Stimulated activated CD8-positive, alpha-beta memory T cell treated with anti-CD3 and anti-CD28 coated beads, Interleukin-12 subunit alpha, Interleukin-12 subunit beta, amount 100 ng/mL, for 1 hour (primary cell): Measurements from ENCODE around the gene NLRC5.

Source experiments
- DNase-seq: peaks from one replicate; pipeline ENCODE4 v3.0.0-alpha.2; 2020; ENCODE audit warnings: low read depth

Gene NLRC5

DNA sequence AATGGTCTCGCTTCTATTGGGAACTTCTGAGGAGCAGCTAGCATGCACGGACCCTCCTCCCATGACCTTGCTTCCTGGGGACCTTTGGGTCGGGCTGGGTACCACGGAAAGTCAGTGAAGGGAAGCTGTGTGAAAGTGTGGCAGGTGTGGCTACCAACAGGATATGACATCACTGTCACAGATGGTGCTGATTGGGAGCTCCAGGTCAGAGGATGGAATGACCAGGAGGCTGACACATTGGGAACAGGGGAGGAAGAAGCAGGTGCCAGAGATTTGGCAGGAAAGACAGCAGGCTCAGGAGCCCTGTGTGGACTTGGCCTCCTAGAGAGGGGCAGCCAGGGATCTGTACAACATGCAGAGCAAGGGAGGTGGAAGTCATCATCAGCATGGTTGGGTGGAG lies 137.1 kb downstream of the NLRC5 start:
- no peak for DNase-seq

DNA sequence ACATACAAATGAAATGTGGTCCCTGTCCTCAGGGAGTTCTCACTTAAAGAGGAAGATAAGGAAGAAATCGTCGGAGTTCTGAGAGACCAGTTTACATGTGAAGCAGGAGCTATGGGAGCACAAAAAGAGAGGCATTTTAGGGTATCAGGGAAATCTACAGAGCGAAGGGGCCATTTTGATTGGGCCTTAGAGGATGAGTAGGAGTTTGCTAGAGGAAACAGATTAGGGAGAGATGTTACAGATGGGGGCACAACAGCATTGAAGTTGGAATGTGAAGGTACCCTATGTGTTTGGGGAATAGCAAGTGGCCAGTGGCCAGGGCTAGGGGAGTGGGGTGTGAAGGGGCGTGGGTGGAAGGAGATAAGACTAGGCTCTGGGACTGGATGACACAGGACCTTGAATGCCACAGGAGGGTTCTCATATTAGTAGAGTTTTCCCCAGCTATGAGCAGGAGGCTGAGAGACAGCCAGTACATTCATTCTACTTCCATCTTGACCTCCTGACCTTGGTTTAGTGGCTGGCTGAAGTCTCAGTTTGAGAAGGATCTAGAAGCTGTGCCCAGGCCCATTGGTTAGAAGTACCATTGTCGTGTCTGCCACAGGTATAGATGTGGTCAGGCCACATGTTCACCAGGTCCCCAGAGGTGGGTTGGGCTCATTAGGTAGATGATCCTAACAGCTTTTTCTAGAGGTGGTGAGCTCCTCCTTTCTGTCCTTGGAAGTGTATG lies 137.8 kb downstream of the NLRC5 start:
- no peak for DNase-seq

DNA sequence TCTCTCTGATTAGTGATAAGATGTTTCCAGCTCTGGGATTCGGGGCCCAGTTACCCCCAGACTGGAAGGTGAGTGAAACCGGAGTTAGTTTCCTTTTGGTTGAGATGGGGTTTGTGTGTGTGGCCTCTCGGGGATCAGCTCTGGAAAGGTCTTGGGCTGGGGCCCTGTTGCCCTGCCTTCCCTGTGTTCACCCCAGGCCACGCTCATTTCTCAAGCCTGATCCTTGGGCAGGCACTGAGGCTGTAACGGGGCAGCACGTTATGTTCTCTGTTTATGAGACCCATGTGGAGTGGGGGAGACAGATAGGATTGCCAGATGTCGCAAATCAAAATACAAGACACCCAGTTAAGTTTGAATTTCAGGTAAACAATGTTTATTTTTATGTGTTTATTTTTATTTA lies 138.5 kb downstream of the NLRC5 start:
- no peak for DNase-seq

DNA sequence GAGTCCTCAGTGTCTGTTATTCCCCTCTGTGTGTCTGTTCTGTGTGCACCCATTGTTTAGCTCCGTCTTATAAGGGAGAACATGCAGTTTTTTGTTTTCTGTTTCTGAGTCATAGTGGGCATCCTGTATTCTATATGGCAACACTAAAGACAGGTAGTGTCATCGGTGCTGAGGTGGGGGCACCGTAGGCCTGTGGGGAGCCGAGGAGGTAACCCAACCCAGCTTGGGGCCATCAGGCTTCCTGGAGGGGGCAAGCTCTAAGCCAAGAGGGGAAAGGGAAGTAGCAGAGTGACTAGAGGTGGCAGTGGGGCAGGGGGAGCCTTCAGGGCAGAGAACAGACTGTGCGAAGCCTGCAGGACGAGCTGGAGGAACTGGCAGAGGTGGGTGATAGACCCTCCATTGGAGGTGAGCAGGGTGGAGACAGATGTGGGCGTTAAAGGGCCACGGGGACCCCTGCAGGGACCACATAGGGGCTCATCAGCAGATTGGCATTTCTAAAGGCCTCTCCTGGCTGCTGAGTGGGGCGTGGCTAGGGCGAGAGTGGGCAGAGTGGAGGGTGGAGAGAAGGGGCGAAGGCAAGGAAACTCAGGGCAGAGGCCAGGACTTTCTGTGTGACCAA lies 139.5 kb downstream of the NLRC5 start:
- peak; percentile 27 for DNase-seq

DNA sequence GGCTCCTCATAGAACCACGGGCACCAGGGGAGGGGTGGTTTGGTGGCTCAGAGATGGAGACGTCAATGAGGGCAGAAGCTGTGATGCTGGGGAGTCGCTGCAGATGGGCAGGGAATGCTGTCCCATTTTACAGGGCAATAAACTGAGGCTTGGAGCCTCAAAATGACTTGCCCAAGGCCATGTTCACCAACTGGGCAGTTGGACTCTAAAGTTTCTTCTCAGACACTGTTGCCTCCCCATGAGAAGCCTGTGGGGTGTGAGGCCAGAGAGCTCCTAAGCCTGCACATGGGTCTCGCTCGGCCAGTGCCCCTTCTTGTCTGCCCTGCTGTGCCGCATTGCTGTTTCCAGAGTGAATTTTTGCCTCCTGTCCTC lies 141.6 kb downstream of the NLRC5 start:
- DNase-seq, result no peak

DNA sequence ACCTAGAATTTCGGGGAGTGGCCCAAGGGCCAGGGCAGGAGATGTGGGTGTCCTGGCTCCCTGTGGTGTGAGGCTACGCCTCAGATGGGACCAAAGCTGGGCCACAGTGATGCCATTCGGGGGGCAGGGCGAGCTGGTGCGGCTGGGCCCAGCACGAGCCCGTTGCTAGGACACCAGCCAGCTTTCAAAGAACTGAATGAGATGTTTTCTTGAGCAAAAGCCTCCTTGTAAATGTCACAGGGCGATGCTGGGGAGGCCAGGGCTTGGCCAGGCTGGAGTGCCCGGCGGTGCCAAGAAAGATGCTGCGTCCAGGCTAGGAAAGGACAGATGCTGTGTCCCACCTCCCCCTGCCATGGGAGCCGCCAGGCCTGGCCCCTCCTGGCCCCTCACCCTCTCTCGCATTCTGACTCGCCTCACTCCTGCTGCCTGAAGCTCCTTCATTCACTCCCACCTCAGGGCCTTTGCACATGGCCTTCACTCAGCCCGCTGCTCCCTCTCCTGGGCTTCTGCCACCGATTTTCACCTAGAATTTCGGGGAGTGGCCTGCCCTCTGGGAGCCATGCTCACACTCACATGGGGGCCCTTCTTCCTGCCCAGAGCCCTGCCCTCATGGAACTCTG lies 142.1 kb downstream of the NLRC5 start:
- DNase-seq, result no peak

DNA sequence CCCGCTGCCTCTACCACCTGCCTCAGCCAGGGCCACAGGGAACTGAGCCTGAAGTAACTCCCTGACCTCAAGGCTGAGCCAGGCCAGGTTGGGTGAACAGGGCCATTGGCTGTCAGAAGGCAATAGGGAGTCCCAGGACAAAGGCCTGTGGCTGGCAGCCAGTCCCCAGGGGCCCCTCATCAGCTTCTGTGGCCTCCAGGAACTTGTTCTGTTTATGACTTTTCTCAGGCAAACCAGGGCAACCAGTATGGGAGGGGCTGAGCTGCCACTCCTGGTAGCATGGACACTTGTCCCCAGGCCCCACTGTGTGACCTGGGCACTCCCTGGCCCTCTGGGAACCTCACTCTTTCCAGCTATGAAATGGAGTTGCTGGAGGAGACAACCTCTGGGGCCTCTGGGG lies 143.1 kb downstream of the NLRC5 start:
- DNase-seq, result no peak

DNA sequence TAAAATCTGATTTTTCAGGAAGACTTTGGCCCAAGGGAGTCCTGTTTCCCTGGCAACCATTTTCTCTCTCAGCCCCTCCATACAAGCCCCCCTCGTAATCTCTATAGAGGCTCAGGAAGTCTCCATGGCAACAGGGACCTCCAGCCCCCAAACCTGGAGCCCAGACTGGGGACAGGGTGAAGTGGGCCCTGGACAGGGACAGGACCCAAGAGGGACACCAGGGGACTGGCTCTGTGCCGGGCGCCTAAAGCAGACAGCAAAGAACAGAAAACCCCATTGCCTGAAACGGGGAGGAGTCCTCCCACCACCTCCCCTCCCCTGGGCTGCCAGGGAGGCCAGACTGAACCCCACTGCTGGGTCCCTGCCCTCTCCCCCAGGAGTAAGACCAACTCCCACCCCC lies 143.7 kb downstream of the NLRC5 start:
- no peak for DNase-seq
